Body of pancreas (tissue), 4 donors: Measurements from ENCODE around the gene NKD2.

Source experiments
- POLR2A ChIP-seq, 3 donors: fragments of 450-650 bp; IDR thresholded peaks; one replicate each; pipeline ENCODE4 v1.6.1; 2016; ENCODE audit warnings: antibody characterized with exemption in 3 of 3, mild to moderate bottlenecking in 2 of 3
- TF ChIP-seq, protein P1 (sequence below), 7 experiments: fragments of 450-650 bp in 4 of 7; fragments of 200-600 bp in 3 of 7; sonication (generic) in 3 of 7; IDR thresholded peaks; one replicate each; pipeline ENCODE4 v1.5.1; 2016 to 2019; ENCODE audit warnings: antibody characterized with exemption in 7 of 7

- TF ChIP-seq, protein P1, sequence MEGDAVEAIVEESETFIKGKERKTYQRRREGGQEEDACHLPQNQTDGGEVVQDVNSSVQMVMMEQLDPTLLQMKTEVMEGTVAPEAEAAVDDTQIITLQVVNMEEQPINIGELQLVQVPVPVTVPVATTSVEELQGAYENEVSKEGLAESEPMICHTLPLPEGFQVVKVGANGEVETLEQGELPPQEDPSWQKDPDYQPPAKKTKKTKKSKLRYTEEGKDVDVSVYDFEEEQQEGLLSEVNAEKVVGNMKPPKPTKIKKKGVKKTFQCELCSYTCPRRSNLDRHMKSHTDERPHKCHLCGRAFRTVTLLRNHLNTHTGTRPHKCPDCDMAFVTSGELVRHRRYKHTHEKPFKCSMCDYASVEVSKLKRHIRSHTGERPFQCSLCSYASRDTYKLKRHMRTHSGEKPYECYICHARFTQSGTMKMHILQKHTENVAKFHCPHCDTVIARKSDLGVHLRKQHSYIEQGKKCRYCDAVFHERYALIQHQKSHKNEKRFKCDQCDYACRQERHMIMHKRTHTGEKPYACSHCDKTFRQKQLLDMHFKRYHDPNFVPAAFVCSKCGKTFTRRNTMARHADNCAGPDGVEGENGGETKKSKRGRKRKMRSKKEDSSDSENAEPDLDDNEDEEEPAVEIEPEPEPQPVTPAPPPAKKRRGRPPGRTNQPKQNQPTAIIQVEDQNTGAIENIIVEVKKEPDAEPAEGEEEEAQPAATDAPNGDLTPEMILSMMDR (IDR thresholded peaks at IDR 0.05): no peak
- TF ChIP-seq POLR2A (IDR thresholded peaks at IDR 0.05): no peak
Observed at GRCh38 chr5:965604-966344, 42.8 kb upstream of the NKD2 start.
